Prostate gland (tissue), 2 donors: ENCODE data around the gene WWOX.

Experiments
- POLR2AphosphoS5 ChIP-seq: sonication (generic); formaldehyde crosslinking; IDR thresholded peaks from one replicate; pipeline ENCODE4 v1.6.1; 2017; ENCODE audit warnings: antibody characterized with exemption
- TF ChIP-seq, protein P1 (sequence below), 4 experiments: fragments of 200-600 bp in 2 of 4; fragments of 450-650 bp in 2 of 4; sonication (generic) in 2 of 4; IDR thresholded peaks; 1 replicate in 3 of 4; 2 replicates in 1 of 4; pipeline ENCODE4 v1.5.1; 2016 to 2019; ENCODE audit warnings: antibody characterized with exemption in 4 of 4, mild to moderate bottlenecking in 2 of 4, moderate library complexity in 2 of 4

DNA sequence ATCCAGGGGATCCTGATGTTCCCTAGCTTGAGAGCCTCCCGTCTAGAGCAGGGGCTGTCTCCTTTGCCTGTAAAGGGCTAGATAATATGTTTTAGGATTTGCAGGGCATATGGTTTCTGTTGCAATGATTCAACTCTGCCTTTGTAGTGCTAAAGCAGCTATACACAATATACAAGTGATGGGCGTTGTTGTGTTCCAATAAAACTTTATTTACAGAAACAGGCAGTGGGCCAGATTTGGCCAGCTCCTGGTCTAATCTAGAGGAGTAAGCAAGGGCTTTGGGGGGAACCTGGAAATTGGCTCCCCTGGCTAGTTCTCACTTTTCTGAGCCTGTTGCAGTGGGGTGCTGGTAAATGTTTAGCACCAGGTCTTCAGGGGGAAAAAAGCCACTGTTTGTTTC, 13.8 kb downstream of the WWOX start:
- TF ChIP-seq, protein P1, sequence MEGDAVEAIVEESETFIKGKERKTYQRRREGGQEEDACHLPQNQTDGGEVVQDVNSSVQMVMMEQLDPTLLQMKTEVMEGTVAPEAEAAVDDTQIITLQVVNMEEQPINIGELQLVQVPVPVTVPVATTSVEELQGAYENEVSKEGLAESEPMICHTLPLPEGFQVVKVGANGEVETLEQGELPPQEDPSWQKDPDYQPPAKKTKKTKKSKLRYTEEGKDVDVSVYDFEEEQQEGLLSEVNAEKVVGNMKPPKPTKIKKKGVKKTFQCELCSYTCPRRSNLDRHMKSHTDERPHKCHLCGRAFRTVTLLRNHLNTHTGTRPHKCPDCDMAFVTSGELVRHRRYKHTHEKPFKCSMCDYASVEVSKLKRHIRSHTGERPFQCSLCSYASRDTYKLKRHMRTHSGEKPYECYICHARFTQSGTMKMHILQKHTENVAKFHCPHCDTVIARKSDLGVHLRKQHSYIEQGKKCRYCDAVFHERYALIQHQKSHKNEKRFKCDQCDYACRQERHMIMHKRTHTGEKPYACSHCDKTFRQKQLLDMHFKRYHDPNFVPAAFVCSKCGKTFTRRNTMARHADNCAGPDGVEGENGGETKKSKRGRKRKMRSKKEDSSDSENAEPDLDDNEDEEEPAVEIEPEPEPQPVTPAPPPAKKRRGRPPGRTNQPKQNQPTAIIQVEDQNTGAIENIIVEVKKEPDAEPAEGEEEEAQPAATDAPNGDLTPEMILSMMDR (IDR thresholded peaks at IDR 0.05), result no peak
- no peak for TF ChIP-seq POLR2AphosphoS5
